ENCODE measurements around the gene NPLOC4. TPM values are rescaled to one million over a fixed set of nuclear protein-coding genes. Genes with fewer than 3 reads are reported as not detected.

The NPLOC4 gene
- total and polyA plus RNA-seq, 4 donors, result 30.1 to 98.0 (median 51.3) TPM

DNA sequence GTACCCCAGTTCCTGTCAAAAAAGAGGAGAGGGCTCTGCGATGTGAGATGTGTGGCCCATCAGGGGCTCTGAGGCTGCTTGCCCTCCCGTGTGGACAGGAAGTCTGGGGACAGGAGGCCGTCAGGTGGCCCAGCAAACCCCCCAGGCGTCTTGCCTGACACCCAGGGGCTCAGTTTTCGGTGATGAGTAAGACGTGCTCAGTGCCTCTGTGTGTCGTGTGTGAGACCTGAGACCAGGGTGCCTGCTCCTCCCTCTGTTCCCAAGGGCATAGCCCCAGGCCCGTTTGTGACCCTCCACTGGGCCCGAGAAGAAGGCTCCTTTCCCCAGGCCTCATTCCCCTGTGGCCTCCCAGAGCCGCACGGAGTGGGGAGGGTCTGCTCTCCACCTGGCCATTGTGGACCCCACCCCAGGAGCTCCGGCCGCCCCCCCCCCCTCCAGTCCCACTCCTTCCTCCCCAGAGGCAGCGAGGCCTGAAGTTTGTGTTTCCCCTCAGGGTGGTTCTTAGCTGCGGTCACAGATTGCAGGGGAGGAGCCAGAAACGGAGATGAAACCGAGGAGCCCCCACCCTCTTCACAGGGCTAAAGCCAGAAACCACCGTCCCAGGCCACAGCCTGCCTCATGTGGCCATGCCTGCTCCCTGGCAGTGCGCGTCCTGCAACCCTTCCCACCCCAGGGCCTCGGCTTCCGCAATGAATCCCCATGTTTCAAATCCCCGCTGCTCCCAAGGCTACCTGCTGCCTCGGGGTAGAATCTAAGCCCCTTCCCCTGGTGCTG is 119.4 kb downstream of the NPLOC4 start:
- peak overlapping the region in 1 of 2 donors; percentile 24 for H3K27ac ChIP-seq (ENCODE audit: low read depth in 1 of 2, low read length in 1 of 2)

DNA sequence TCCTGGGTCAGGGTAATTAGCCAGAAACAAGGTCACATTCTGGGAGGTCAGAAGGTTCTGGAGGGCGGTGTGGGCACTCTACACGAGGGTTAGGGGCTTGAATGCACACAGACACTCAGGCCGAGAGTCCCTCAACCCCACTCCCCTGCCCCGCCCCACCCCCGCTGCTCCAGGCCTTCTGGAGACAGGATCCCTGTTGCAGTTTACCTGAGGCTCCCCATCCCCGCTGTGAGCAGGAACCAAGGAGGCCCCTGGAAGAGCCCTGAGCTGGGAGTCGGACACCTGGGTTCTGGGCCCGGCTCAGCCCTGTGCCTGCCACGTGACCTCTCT is 119.9 kb downstream of the NPLOC4 start:
- peak overlapping the region in 1 of 2 donors; percentile 24 for H3K27ac ChIP-seq (ENCODE audit: low read depth in 1 of 2, low read length in 1 of 2)
- H3K4me1 ChIP-seq (ENCODE audit: control insufficient read depth in 5 of 5, insufficient read depth in 5 of 5, low read length in 5 of 5), result peaks cover 0 to 45% (median 22%) of the 10 kb centered on the region in 5 donors
- DNase-seq (no peak), ATAC-seq (ENCODE audit: insufficient read depth, low FRiP score) (no peak)
- TF ChIP-seq, protein P1, sequence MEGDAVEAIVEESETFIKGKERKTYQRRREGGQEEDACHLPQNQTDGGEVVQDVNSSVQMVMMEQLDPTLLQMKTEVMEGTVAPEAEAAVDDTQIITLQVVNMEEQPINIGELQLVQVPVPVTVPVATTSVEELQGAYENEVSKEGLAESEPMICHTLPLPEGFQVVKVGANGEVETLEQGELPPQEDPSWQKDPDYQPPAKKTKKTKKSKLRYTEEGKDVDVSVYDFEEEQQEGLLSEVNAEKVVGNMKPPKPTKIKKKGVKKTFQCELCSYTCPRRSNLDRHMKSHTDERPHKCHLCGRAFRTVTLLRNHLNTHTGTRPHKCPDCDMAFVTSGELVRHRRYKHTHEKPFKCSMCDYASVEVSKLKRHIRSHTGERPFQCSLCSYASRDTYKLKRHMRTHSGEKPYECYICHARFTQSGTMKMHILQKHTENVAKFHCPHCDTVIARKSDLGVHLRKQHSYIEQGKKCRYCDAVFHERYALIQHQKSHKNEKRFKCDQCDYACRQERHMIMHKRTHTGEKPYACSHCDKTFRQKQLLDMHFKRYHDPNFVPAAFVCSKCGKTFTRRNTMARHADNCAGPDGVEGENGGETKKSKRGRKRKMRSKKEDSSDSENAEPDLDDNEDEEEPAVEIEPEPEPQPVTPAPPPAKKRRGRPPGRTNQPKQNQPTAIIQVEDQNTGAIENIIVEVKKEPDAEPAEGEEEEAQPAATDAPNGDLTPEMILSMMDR (IDR thresholded peaks at IDR 0.05; ENCODE audit: control extremely low read depth, extremely low read depth), result no peak
- no peaks in the 10 kb centered on the region for H3K9me3 ChIP-seq (ENCODE audit: control insufficient read depth in 4 of 4, insufficient read depth in 3 of 4, low read length in 3 of 4)
- peaks cover 0 to 4% (median 0%) of the 10 kb centered on the region in 4 donors for H3K36me3 ChIP-seq (ENCODE audit: control insufficient read depth in 4 of 4, insufficient read depth in 4 of 4, low read length in 4 of 4)
- no peak overlapping the region for H3K4me3 ChIP-seq
- peaks cover 0 to 12% (median 4%) of the 10 kb centered on the region in 3 donors for H3K27me3 ChIP-seq (ENCODE audit: control insufficient read depth in 3 of 3, insufficient read depth in 3 of 3, low read length in 2 of 3)
- H3K9ac ChIP-seq (ENCODE audit: insufficient read depth in 1 of 2, low read length in 2 of 2), result no peak overlapping the region
- WGBS, 2 donors, result 89 to 90% methylated on average over 9 of the region's 9 CpGs

More for the DNA sequence above, 119.4 kb downstream of the NPLOC4 start:
- TF ChIP-seq, protein P1 (IDR thresholded peaks at IDR 0.05; ENCODE audit: control extremely low read depth, extremely low read depth), result no peak
- peaks cover 0 to 2% (median 0%) of the 10 kb centered on the region in 4 donors for H3K9me3 ChIP-seq (ENCODE audit: control insufficient read depth in 4 of 4, insufficient read depth in 3 of 4, low read length in 3 of 4)
- H3K27me3 ChIP-seq (ENCODE audit: control insufficient read depth in 3 of 3, insufficient read depth in 3 of 3, low read length in 2 of 3), result peaks cover 0 to 12% (median 4%) of the 10 kb centered on the region in 3 donors
- DNase-seq (no peak), ATAC-seq (ENCODE audit: insufficient read depth, low FRiP score) (no peak)
- H3K36me3 ChIP-seq (ENCODE audit: control insufficient read depth in 4 of 4, insufficient read depth in 4 of 4, low read length in 4 of 4), result no peaks in the 10 kb centered on the region
- no peak overlapping the region for H3K9ac ChIP-seq (ENCODE audit: insufficient read depth in 1 of 2, low read length in 2 of 2)
- H3K4me3 ChIP-seq, result no peak overlapping the region
- peaks cover 0 to 45% (median 22%) of the 10 kb centered on the region in 5 donors for H3K4me1 ChIP-seq (ENCODE audit: control insufficient read depth in 5 of 5, insufficient read depth in 5 of 5, low read length in 5 of 5)
- WGBS, 2 donors, result 63 to 70% methylated on average over 24 of the region's 24 CpGs

DNA sequence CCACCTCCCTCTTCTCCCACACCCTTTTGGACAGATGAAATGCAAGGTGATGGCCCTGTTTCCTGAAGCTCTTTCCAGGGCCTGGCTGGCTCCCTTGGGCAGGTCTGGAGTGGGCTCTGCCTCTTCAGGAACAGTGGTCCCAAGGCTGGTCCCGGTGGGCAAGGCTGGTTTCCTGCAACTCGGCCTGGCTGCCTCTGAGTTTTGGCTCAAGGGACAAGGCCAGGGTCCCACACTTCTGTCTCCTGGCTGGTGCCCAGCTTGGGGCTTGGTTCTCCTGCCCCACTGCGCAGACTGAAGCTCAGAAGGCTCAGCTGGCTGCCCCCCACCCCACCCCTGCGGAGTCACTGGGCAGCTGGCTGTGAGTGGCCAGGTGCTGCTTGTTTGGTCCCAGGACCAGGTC is 120.5 kb downstream of the NPLOC4 start:
- DNase-seq (no peak), ATAC-seq (ENCODE audit: insufficient read depth, low FRiP score) (no peak)
- H3K9me3 ChIP-seq (ENCODE audit: control insufficient read depth in 4 of 4, insufficient read depth in 3 of 4, low read length in 3 of 4), result no peaks in the 10 kb centered on the region
- H3K27ac ChIP-seq (ENCODE audit: low read depth in 1 of 2, low read length in 1 of 2), result peak overlapping the region; percentile 9 to 99
- 77 to 85% methylated on average over 4 of the region's 4 CpGs for WGBS, 2 donors
- H3K4me1 ChIP-seq (ENCODE audit: control insufficient read depth in 5 of 5, insufficient read depth in 5 of 5, low read length in 5 of 5), result peaks cover 0 to 45% (median 22%) of the 10 kb centered on the region in 5 donors
- no peak overlapping the region for H3K9ac ChIP-seq (ENCODE audit: insufficient read depth in 1 of 2, low read length in 2 of 2)
- peak overlapping the region; percentile 3 for H3K4me3 ChIP-seq
- H3K36me3 ChIP-seq (ENCODE audit: control insufficient read depth in 4 of 4, insufficient read depth in 4 of 4, low read length in 4 of 4), result peaks cover 0 to 9% (median 5%) of the 10 kb centered on the region in 4 donors
- TF ChIP-seq, protein P1 (IDR thresholded peaks at IDR 0.05; ENCODE audit: control extremely low read depth, extremely low read depth), result no peak
- H3K27me3 ChIP-seq (ENCODE audit: control insufficient read depth in 3 of 3, insufficient read depth in 3 of 3, low read length in 2 of 3), result peaks cover 0 to 10% (median 4%) of the 10 kb centered on the region in 3 donors

Measured in lung (tissue), 12 donors.